Spleen (tissue), 11 donors: ENCODE results near the gene SCNN1G. TPM values are rescaled to one million over a fixed set of nuclear protein-coding genes. Genes with fewer than 3 reads are reported as not detected.

Source experiments
- DNase-seq: peaks from one replicate; pipeline ENCODE4 v3.0.0-alpha.2; 2020
- H3K27ac ChIP-seq, 8 donors: fragments of 200-600 bp; sonication (generic) in 7 of 8; 1 replicate in 4 of 8; 2 replicates in 4 of 8; pipeline versions ENCODE4 v1.5.0 to v1.8.0; 2016 to 2021; ENCODE audit warnings: inconsistent platforms in 4 of 8, mild to moderate bottlenecking in 4 of 8, moderate library complexity in 1 of 8
- H3K27me3 ChIP-seq, 7 donors: fragments of 200-600 bp; sonication (generic) in 6 of 7; replicated peaks in 1 of 7; 1 replicate in 4 of 7; 2 replicates in 3 of 7; pipeline versions ENCODE4 v1.5.0 to v1.8.0; 2016 to 2021; ENCODE audit warnings: inconsistent platforms in 3 of 7, mild to moderate bottlenecking in 1 of 7
- H3K36me3 ChIP-seq, 6 donors: fragments of 200-600 bp; sonication (generic) in 5 of 6; 1 replicate in 4 of 6; 2 replicates in 2 of 6; pipeline versions ENCODE4 v1.5.0 to v1.8.0; 2016 to 2021; ENCODE audit warnings: inconsistent platforms in 2 of 6
- H3K4me1 ChIP-seq, 6 donors: fragments of 200-600 bp; sonication (generic) in 5 of 6; 1 replicate in 3 of 6; 2 replicates in 3 of 6; pipeline versions ENCODE4 v1.5.0 to v1.8.0; 2016 to 2021; ENCODE audit warnings: inconsistent platforms in 3 of 6
- H3K4me3 ChIP-seq, 8 donors: fragments of 200-600 bp; sonication (generic) in 7 of 8; 1 replicate in 4 of 8; 2 replicates in 4 of 8; pipeline versions ENCODE4 v1.5.0 to v1.8.0; 2016 to 2021; ENCODE audit warnings: inconsistent platforms in 4 of 8, mild to moderate bottlenecking in 4 of 8, moderate library complexity in 2 of 8
- H3K9me3 ChIP-seq, 8 donors: fragments of 200-600 bp; sonication (generic) in 7 of 8; 1 replicate in 4 of 8; 2 replicates in 4 of 8; pipeline versions ENCODE4 v1.5.0 to v1.8.0; 2016 to 2021; ENCODE audit warnings: inconsistent platforms in 4 of 8
- CTCF ChIP-seq, 11 experiments: fragments of 200-600 bp in 7 of 11; fragments of 450-650 bp in 4 of 11; sonication (generic) in 4 of 11; IDR thresholded peaks in 8 of 11; conservative IDR thresholded peaks in 3 of 11; 1 replicate in 7 of 11; 2 replicates in 4 of 11; pipeline versions ENCODE4 v1.4.0 to v1.8.0; 2016 to 2021; ENCODE audit warnings: antibody characterized with exemption in 11 of 11, inconsistent platforms in 4 of 11, mild to moderate bottlenecking in 1 of 11
- POLR2A ChIP-seq, 3 donors: fragments of 450-650 bp; IDR thresholded peaks; one replicate each; pipeline ENCODE4 v1.5.1; 2017; ENCODE audit warnings: antibody characterized with exemption in 3 of 3, mild to moderate bottlenecking in 1 of 3
- POLR2AphosphoS5 ChIP-seq, 3 donors: sonication (generic); formaldehyde crosslinking; IDR thresholded peaks; one replicate each; pipeline ENCODE4 v1.5.1; 2017; ENCODE audit warnings: antibody characterized with exemption in 3 of 3
- WGBS, 5 donors: extraction: QIAGEN DNeasy Blood & Tissue Kit in 3 of 5; methylation state at CpG; one replicate each; pipeline versions ENCODE4 v1.1.5 to v1.1.7; 2013 to 2018; 5-methylcytosine and 5-hydroxymethylcytosine counted together
- intact Hi-C: fragments of 100-400 bp; cut with DNase I; formaldehyde crosslinking; loops from one replicate; pipeline ENCODE4 v1.15.0; 2023; ENCODE audit warnings: low total_unique reads
- polyA plus RNA-seq, 3 donors: library from polyadenylated mRNA; stranded (reverse); fragments of 200-250 nt; gene quantifications; one replicate each; pipeline ENCODE4 v1.2.1, GENCODE V29; 2013
- total RNA-seq, 7 donors: library from RNA; depleted of rRNA in 3 of 7; stranded (reverse); fragments of >200 nt in 3 of 7; fragmentation: NEBNext Ultra II Directional in 4 of 7; extraction: Animal tissue kit (Norgen Biotek cat#: 25700) in 4 of 7; gene quantifications; one replicate each; pipeline versions ENCODE4 v1.1.0 to v1.2.1, GENCODE V29; 2016 to 2021
- donor health status: healthy with polysubstance abuse.
- donor health status: DM: no; HTN: no; CAD: no; lungs with moderate emphysema.
- donor health status: DM: no; HTN: no; CAD: no.
- donor health status: Bipolar disorder and iron deficiency.
- donor health status: healthy.
- donor health status: DM: no; HTN: no; CAD: no.
- donor health status: DM: yes; HTN: yes; CAD: no.

SCNN1G gene
- total and polyA plus RNA-seq, 10 donors: 0.03 TPM; not detected in 8

GRCh38 chr16:23223368-23223767, 40.8 kb downstream of the SCNN1G start:
- Histone ChIP-seq H3K9me3 (no peaks in the 10 kb centered on the region), H3K27me3 (peaks cover 0 to 20% (median 0%) of the 10 kb centered on the region in 7 donors), H3K36me3 (no peaks in the 10 kb centered on the region), H3K4me1 (no peaks in the 10 kb centered on the region), H3K27ac (no peak overlapping the region), H3K4me3 (no peak overlapping the region)
- DNase-seq: no peak
- intact Hi-C loops: no loop called here
- WGBS, 5 donors: 52 to 80% (median 78%) methylated on average over 8 of the region's 8 CpGs
- TF ChIP-seq POLR2A (IDR thresholded peaks at IDR 0.05) (no peak), CTCF (IDR thresholded peaks at IDR 0.05 in 8 of 11, conservative IDR thresholded peaks at IDR 0.05 in 3 of 11) (no peak), POLR2AphosphoS5 (IDR thresholded peaks at IDR 0.05) (no peak)

GRCh38 chr16:23225109-23225508, 42.6 kb downstream of the SCNN1G start:
- Histone ChIP-seq H3K4me3 (no peak overlapping the region), H3K9me3 (no peaks in the 10 kb centered on the region), H3K27me3 (peaks cover 0 to 20% (median 0%) of the 10 kb centered on the region in 7 donors), H3K27ac (no peak overlapping the region), H3K4me1 (no peaks in the 10 kb centered on the region), H3K36me3 (no peaks in the 10 kb centered on the region)
- intact Hi-C loops: no loop called here
- 79 to 90% (median 83%) methylated on average over 4 of the region's 4 CpGs for WGBS, 5 donors
- no peak for TF ChIP-seq POLR2A (IDR thresholded peaks at IDR 0.05)
- no peak for TF ChIP-seq POLR2AphosphoS5 (IDR thresholded peaks at IDR 0.05)
- TF ChIP-seq CTCF (IDR thresholded peaks at IDR 0.05 in 8 of 11, conservative IDR thresholded peaks at IDR 0.05 in 3 of 11): no peak
- DNase-seq: no peak

- H3K4me1 ChIP-seq: no peaks in the 10 kb centered on the region
- H3K36me3 ChIP-seq: no peaks in the 10 kb centered on the region
- intact Hi-C loops: no loop called here
- H3K4me3 ChIP-seq: no peak overlapping the region
- no peak overlapping the region for H3K27ac ChIP-seq
- no peaks in the 10 kb centered on the region for H3K9me3 ChIP-seq
- TF ChIP-seq CTCF (IDR thresholded peaks at IDR 0.05 in 8 of 11, conservative IDR thresholded peaks at IDR 0.05 in 3 of 11) (no peak), POLR2AphosphoS5 (IDR thresholded peaks at IDR 0.05) (no peak), POLR2A (IDR thresholded peaks at IDR 0.05) (no peak)
- no peak for DNase-seq
- peaks cover 0 to 20% (median 0%) of the 10 kb centered on the region in 7 donors for H3K27me3 ChIP-seq
These were observed 43.1 kb downstream of the SCNN1G start for GRCh38 chr16:23225634-23226033.

GRCh38 chr16:23227529-23227928, 45.0 kb downstream of the SCNN1G start:
- TF ChIP-seq POLR2A (IDR thresholded peaks at IDR 0.05) (no peak), POLR2AphosphoS5 (IDR thresholded peaks at IDR 0.05) (no peak)
- Histone ChIP-seq H3K4me1 (no peaks in the 10 kb centered on the region), H3K36me3 (no peaks in the 10 kb centered on the region), H3K9me3 (no peaks in the 10 kb centered on the region), H3K27ac (no peak overlapping the region), H3K4me3 (no peak overlapping the region), H3K27me3 (peaks cover 0 to 7% (median 0%) of the 10 kb centered on the region in 7 donors)
- 59 to 79% (median 61%) methylated on average over 4 of the region's 4 CpGs for WGBS, 5 donors
- DNase-seq: no peak
- intact Hi-C loops: no loop called here

- TF ChIP-seq POLR2AphosphoS5 (IDR thresholded peaks at IDR 0.05) (no peak), POLR2A (IDR thresholded peaks at IDR 0.05) (no peak), CTCF (IDR thresholded peaks at IDR 0.05 in 8 of 11, conservative IDR thresholded peaks at IDR 0.05 in 3 of 11) (no peak)
- H3K27ac ChIP-seq: no peak overlapping the region
- no peaks in the 10 kb centered on the region for H3K9me3 ChIP-seq
- no peak for DNase-seq
- no peak overlapping the region for H3K4me3 ChIP-seq
- WGBS, 5 donors: 82 to 96% (median 88%) methylated on average over 4 of the region's 4 CpGs
- intact Hi-C loops: no loop called here
- H3K36me3 ChIP-seq: no peaks in the 10 kb centered on the region
- peaks cover 0 to 7% (median 0%) of the 10 kb centered on the region in 7 donors for H3K27me3 ChIP-seq
- no peaks in the 10 kb centered on the region for H3K4me1 ChIP-seq
These were observed 47.2 kb downstream of the SCNN1G start for GRCh38 chr16:23229714-23230113.
